ENCODE data around the gene GABRR2.
"Not testable (repeated sequence)": the region's sequence is repeated elsewhere in the genome, so short reads cannot be mapped to it uniquely, and the experiment has no call there.

Gene GABRR2

DNA sequence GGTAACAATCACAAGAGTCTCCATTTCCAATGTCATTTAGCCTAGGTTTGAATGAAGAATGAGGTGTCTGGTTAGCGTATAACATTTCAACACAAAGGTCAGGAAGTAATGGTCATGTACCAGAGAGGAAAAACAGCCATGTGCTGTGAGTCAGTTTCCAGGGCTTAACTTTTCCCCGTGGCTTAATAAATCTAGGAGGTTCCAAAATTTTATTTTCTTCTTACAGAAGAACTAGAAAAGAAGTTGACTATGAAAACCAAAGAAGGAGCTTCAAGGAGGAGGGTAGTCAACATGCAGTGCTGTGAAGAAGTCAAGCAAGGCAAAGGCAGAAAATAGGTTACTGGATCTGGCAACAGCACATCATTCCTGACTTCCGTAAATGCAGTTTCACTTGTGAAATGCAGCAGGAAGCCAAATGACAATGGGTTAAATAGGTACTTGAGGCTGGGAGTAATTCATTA is 8.4 kb upstream of the GABRR2 start:
- DNase-seq = no peak

DNA sequence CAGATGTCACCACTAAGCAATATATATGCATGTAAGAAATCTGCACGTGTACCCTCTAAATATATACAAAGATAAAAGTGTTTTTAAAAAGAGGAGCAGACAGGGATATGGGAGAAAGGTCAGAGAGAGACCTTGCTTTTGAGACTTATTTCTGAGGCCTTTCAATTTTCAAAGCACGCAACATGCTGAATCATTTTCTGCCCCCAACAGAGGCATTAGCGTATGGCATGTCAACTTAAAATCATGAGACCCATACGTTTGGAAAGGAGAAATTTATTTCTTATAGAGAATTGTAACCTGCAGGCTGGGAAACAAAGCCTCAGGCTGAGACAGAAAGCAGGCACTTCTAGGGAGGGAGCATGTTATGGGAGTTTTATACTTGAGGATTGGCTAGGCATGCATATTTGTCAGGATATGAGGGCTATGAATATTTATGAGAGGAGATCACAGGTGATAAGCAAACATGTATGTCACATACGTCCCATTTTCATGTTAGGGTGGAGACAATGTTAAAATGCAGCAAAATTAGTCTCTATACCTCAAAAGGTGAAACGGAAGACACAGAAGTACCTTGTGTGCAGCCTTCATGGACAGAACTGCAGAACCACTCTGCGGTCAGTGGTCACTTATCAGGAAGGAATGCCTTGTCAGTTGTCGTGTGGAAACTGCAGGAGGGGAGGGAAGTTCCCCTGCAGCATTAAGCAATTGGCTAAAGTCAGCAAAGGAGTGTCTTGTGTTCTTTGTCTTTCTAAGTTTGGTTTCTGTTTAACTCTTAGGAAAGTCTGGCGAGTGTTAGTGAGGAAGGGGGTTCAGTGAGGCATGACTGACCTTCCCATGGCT is 6.3 kb upstream of the GABRR2 start:
- no peak for DNase-seq

DNA sequence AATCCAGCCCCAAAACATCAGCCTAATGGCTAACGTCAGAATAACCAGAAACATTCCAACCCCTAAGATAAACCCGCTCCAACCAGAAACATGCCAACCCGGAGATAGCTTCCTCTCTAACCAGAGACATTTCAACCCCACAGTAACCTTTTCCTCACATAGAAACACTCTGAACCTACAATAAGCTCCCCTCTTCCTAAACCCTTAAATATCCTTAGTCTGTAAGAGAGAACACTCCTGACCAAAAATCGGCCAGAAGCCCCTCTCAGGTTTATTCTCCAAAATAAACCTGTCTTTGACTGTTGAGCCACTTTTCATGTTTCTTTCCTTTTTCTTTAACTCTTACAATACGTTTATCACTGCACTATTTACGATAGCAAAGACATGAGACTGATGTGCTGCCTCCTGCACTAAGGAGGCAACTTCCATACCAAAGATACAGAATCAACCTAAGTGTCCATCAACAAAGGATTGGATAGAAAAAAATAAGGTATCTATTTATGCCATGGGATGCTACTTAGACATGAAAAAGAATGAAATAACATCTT is 5.0 kb upstream of the GABRR2 start:
- DNase-seq = no peak

DNA sequence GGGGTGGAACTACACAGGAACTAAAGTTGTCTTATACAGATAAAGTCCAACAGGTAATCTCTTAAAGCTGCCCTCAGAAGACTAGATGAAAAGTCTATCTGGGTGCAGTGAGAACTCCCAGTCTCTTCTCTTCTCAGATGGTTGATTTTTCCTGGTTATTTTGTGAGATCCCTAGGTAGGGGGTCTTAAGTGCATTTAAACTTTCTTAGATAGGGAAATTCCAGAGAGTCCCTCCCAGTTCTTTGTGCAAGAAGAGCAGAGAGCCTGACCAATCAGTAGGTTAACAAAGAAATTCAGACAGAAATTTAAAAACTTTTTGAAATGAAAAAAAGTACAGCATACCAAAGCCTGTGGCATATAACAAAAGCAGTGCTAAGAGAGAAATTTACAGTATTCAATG is 2.0 kb upstream of the GABRR2 start:
- no peak for DNase-seq

DNA sequence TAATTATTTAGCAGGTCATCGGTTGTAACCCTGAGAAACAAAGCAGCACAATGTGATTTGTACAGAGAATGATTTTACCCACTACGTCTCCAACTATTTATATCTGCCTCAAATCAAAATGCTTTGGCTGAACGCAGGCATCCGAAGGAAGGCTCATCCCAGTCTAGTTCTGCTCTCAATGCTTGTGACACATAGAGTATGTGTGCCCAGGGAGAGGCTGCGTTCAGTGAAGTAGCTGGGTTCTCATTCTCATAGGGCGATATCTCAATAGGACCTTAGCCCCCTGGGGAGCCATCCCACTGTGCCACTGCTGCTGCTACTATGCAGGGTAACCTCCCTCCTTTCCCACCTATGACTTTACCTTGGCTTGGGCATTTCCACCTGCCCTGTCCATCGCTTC is 407 bp downstream of the GABRR2 start:
- DNase-seq = no peak

DNA sequence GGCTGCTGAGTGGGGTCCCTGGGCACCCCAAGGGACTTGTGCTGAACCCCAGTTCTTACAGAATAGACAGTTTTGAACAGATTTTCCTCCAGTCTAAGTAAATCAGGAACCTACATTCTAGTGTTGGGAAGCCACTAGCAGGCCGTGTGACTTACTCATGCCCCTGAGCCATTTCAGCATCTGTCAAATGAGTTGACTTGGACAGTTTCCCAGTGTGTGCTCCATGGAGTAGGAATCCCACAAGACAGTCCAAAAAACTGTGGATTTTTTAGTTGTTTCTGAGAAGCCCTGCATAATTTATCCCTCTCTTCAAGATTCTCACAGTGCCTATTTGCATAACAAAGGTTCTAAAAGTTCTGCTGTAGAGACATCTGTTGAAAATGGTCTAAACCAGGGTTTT is 2.1 kb downstream of the GABRR2 start:
- no peak for DNase-seq

DNA sequence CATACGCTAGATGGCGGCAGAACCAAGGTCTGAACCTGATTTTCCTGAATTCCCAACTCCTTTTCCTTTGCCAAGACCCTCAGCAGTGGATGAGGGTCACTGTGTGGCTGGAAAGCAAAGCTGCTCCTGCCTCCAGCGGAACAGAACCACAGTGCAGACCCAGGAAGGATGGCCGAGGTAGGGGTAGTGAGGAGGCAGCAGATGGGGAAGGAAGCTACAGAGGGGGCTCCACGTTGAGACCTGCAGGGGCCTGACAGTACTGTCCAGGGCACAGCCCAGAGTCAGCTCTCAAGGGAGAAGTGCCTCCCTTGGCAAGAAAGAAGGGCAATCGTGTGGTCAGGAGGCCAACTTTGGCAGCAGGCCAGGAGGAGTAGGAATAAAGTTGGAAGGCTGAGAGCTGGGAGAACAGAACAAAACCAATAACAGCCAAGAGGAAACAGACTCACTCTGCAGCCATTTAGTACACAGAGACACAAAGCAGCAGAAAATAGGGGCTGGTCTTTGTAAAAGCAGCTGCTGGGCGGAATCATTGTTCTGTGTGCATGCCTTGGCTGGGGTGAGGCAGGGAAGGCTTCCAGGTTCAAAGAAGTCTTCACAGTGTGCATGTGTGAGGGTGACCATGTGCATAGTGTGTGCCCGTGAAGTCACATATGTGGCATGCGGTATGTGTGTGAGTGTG is 3.1 kb downstream of the GABRR2 start:
- DNase-seq = no peak

DNA sequence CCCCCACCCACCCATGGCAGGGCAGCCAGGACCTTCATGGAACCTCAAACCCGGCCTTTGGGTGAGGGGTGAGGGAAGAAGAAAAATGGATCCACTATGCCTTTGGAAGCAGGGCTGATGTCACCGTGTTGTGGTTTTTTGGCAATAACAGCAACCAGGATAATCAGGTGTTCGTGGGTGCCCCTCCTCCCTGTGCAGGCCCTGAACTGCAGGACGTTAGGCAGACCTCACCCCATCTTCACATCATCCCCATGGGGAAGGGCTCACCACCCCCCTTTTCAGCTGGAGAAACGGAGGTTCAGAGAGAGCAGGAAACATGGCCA is 3.6 kb downstream of the GABRR2 start:
- no peak for DNase-seq

DNA sequence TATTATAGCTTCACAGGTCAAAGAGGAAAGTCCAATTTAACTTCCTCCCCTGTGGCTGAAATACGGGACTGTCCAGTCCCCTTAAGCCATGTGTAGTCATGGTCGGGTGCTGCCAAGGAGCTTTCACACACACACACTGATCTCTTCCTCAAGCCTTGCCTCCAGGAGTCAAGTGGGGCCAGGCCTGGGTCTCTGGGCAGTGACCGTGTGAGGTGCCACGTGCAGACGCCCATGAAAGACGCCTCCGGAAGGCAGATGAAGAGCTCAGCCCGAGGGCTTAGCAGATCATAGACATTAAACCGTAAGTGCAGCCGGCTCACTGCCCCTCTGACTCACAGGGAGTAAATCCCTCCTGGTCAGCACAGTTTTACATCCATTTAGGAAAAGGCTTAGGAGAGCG is 4.2 kb downstream of the GABRR2 start:
- DNase-seq = no peak

DNA sequence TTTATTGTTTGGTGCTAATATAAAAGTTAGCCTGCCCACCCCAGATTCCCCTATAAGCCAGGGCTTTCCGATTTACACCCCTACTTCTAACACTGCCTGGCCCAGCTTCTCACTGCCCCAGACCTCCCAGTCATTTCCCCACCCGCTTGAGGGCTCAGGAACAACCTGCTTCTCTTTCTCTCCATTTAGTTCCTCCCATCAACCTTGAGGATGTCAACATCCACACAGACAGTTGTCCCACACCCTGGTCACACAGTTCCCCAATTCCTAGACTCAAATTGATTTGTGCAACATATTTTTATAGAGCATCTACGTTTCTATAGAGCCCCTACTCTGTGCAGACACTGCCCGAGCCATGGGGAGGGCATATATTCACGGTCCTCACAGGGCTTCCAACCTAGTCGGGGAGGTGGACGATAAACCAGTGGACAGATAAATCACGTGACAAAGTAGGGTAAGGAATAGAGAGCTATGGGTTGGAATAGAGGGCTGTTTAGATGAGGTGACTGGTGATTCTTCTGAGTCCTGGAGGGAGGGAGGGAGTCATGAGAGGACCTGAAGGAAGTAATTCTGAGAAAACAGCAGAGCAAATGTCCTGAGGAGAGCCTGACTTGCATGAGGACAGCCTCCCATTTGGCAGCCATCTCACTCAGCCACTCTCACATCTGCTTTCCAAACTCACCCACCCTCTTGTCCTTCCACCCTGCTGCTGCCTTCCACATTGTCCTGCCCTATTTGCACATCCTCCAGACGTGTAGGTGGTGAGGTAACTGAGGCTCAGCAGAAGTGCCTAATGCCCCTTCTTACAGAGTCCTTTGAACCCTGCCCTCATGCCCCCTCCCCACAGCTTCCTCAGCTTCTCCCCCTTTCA is 6.3 kb downstream of the GABRR2 start:
- no peak for DNase-seq

DNA sequence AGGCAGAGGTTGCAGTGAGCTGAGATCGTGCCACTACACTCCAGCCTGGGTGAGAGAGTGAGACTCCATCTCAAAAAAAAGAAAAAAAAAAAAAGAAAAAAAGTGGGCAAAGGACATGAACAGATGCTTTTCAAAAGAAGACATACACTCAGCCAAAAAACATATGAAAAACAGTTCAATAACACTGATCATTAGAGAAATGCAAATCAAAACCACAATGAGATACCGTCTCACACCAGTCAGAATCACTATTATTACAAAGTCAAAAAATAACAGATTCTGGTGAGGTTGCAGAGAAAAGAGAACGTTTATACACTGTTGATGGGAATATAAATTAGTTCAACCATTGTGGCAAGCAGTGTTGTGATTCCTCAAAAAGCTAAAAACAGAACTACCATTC is 10.6 kb downstream of the GABRR2 start:
- not testable (repeated sequence) for DNase-seq

DNA sequence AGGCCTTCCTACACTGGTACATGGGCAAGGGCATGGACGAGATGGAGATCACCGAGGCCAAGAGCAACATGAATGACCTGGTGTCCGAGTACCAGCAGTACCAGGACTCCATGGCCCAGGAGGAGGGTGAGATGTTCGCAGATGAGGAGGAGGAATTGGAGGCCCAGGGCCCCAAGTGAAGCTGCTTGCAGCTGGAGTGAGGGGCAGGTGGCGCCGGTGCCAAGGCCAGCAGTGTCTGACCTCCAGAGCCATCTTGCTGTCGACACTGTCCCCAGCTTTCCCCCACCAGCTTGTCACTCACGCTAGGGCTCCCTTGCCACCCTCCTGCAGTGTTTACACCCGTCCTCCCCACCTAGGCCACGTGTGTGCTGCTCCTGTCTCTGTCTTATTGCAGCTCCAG is 12.2 kb downstream of the GABRR2 start:
- DNase-seq = no peak

DNA sequence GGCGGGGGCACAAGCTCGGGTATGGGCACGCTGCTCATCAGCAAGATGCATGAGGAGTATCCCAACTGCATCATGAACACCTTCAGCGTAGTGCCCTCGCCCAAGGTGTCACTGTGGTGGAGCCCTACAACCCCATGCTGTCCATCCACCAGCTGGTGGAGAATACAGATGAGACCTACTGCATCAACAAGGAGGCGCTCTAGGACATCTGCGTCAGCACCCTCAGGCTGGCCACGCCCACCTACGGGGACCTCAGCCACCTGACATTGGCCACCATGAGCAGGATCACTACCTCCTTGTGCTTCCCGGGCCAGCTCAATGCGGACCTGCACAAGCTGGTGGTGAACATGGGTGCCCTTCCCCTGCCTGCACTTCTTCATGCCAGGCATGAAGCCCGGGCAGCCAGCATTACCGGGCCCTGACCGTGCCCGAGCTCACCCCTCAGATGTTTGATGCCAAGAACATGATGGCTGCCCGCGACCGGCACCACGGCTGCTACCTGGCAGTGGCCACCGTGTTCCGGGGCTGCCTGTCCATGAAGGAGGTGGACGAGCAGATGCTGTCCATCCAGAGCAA is 12.8 kb downstream of the GABRR2 start:
- no peak for DNase-seq

DNA sequence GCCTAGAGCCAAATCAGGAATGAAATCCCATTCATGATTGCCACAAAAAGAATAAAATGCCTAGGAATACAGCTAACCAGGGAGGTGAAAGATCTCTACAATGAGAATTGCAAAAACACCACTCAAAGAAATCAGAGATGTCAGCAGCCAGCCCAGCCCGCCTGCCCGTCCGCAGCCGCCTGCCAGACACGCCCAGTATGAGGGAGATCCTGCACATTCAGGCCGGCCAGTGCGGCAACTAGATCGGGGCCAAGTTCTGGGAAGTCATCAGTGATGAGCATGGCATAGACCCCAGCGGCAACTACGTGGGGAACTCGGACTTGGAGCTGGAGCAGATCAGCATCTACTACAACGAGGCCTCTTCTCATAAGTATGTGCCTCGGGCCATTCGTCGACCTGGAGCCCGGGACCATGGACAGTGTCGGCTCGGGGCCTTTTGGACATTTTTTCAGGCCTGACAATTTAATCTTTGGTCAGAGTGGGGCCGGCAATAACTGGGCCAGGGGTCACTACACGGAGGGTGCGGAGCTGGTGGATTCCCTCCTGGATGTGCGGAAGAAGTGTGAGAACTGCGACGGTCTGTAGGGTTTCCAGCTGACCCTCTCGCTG is 13.4 kb downstream of the GABRR2 start:
- no peak for DNase-seq

DNA sequence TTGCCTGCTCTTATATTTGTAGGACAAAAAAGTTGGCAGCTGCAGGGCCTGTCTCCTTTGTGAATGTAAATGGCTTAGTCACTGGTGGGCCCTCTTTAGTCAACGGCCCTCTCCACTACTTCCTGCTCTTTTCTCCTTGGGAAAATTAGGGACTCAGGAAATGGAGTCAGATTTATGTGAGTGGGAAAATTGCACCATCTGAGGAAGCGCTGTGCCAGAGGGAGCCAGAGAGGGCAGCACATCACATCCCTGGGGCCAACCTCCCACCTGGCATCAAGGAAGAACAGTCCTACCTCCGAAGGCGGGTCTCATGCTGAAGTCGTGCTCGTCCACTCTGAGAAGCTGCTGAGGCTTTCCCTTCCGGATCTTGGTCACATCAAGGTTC is 15.6 kb downstream of the GABRR2 start:
- DNase-seq = no peak

DNA sequence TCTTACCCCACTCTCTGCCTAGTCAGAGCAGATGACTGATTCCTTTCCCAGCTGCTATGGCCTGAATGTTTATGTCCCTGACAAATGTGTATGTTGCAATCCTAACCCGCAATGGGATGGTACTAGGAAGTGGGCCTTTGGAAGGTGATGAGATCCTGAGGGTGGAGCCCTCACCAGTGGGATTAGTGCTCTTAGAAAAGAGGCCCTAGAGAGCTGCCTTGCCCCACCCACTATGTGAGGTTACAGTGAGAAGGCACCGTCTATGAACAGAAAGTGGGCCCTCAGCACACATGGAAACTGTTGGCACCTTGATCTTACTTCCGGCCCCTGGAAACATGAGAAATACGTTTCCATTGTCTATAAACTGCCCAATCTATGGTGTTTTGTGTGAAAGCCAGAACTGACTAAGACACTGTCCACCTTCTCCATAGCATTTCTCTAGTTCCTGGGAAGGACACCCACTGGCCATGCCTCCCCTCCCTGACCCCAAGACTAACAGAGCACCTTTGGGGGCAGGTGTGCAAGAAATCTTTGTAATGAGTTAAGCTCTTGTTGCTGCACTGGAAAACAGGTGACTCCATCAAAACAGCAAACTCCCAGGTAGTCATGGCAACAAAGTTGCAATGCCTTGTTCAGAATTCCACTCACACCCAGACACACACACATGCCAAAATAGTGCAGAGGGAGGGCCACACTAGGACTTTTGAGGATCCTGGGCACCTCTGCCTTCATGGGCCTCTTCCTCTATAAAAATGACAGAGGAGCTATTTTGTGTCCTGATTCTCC is 16.2 kb downstream of the GABRR2 start:
- DNase-seq = no peak

DNA sequence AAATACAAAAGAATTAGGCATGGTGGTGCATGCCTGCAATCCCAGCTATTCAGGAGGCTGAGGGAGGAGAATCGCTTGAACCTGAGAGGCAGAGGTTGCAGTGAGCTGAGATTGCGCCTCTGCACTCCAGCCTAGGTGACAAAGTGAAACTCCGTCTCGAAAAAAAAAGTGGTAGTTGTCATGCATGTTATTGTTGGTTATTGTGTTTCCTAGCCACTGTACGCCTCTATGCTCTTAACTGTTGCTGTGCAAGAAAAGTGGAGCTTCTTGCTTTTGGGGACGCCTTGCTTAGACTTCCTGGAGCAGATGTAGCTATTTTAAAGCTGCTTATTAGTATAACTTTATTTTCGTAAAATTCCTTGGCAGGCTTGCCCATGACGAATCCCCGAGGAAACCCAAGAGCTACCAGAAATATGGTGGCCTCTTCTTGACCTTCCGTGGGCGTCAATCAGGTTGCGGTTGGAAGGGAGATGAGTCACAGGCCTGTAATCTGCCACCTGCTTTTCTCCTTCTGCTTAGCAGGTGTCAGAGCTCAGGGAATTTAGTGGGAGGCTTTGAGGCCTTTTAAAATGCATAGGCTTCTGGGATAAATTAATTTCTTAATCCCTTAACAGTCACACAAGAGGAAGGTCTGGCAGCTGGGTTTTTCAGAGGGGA is 17.3 kb downstream of the GABRR2 start:
- DNase-seq = peak; percentile 66

DNA sequence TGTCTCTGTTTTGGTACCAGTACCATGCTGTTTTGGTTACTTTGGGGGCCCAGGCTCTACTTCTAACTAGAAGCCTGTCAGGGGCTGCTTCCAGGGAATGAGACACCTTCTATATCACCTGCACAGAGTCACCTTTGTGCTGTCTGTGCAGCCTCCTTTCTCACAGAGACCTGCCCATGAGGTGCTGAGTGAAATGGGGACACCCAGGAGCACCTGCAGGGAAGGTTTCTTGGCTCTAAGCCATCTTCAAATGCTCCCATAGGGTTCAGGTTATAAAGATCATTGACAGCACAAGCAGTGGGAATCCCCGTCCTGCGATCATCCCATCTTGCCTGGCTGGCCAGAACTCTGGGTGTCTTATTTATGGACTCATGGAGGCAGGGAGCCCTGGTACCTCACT is 19.1 kb downstream of the GABRR2 start:
- no peak for DNase-seq

DNA sequence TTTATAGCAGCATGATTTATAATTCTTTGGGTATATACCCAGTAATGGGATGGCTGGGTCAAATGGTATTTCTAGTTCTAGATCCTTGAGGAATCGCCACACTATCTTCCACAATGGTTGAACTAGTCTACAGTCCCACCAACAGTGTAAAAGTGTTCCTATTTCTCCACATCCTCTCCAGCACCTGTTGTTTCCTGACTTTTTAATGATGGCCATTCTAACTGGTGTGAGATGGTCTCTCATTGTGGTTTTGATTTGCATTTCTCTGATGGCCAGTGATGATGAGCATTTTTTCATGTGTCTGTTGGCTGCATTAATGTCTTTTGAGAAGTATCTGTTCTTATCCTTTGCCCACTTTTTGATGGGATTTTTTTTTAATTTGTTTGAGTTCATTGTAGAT is 20.0 kb downstream of the GABRR2 start:
- DNase-seq = not testable (repeated sequence)

DNA sequence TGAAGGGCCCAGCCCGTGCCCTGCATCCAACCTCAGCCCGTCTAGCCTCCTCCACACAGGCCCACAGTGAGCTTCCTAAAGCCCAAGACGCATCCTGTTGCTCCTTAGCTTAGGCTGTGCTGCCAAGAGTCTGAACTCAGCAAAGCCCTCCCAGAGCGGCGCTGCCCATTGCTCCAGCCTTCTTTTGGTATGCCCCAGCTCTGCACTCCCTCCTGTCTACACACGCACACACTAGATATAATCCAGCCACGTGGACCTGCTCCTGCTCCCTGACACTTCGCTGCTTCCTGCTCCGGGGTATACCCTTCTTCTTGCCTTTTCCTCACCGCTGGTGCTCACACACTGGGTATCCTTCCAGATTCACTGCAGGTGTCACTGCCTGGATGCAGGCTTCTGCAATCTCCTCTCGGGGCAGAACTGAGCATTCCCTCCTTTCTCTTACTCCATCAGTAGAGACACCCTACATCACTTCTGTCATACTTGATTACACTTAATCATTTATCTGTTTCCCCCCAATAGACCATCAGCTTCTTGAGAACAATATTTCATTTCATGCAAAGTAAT is 23.8 kb downstream of the GABRR2 start:
- DNase-seq = no peak

Data from activated CD4-positive, alpha-beta T cell treated with anti-CD3 and anti-CD28 coated beads, Interleukin-2, amount 50 U/mL, for 16 hours (primary cell).